GM12865 (cell line): ENCODE measurements around the gene NUDT1.

Source experiments
- DNase-seq: peaks from one replicate; pipeline ENCODE4 v3.0.0; 2010; ENCODE audit warnings: low read depth
- H3K4me3 ChIP-seq: 2 replicates; pipeline ENCODE4 v1.5.1; 2011; ENCODE audit warnings: mild to moderate bottlenecking, low read depth, low read length, control low read depth
- CTCF ChIP-seq: IDR thresholded peaks from 2 replicates; pipeline ENCODE4 v1.5.1; 2011; ENCODE audit warnings: low read length, control low read depth, low read depth, inconsistent platforms; ENCODE audit not compliant: insufficient read depth; ENCODE audit errors: missing control alignments

NUDT1 gene

DNA sequence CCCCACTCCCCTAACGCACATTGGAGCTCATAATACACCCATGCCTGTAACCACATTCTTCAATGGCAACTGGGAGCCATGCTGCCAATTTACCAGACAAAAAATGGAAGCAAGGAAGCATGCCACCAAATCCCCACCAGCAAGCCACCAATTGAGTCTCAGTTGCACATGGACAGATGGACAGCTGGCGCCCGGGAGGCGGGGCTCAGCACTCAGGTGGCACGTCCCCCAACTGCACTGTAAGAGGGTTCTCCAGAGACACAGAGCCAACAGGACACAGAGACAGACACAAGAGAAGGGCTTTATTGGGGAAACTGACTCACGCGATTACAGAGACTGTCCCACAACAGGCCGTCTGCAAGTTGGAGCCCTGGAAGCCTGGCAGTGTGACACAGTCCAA, 11.8 kb upstream of the NUDT1 start:
- no peak for TF ChIP-seq CTCF
- H3K4me3 ChIP-seq = no peak overlapping the region
- DNase-seq = no peak

DNA sequence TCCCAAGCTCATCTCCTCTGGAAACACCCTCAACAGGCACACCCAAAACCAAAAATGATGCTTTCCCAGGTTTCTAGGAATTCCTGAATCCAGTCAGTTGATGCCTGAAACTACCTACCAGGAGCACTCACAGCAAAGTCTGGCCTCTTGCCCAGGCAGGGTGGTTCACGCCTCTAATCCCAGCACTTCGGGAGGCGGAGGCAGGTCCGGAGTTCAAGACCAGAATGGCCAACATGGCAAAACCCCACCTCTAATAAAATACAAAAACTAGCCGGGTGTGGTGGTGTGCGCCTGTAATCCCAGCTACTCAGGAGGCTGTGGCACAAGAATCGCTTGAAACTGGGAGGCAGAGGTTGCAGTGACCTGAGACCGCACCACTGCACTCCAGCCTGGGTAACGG, 11.1 kb upstream of the NUDT1 start:
- no peak overlapping the region for H3K4me3 ChIP-seq
- no peak for TF ChIP-seq CTCF
- no peak for DNase-seq

DNA sequence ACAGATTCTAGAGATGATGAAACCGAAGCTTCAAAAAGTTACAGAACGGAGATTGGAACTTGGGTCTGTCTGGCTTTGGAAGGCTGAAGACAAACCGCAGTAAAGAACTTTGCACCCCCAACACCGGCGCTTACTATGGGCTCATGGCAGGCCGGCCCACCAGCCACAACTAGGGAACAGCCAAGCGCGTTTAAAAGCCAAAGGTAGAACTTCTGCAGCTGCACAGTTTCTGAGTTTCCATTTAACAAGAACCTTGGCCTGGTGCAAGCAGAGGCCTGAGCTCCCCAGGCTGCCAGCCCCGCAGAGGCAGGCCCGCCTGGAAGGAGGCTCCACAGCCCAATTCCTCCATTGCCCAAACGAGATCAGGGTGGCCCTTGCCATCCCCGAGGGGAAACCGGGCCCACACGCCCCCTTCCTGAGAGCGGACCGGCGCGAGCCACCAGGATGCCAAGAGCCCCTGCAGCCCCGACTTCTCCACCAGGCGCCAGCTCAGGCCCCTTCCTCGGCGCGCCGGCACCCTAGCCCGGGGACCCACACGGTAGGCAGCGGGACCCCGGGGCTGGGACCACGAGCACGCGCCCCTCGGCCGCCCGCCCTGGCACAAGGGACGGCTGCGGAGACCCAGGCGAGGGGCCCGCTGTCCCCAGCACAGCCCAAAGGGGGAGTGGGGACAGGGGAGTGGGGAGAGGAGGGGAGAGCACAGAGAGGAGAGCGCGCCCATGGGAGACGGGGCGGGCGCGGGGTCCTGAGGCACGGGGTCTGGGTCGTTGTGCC, 9.8 kb upstream of the NUDT1 start:
- TF ChIP-seq CTCF = no peak
- H3K4me3 ChIP-seq = peak overlapping the region; percentile 90
- DNase-seq = no peak

GRCh38 chr7:2232766-2233520, 9.1 kb upstream of the NUDT1 start, which contains the start of gene MAD1L1:
Gene MAD1L1, minus strand, starts transcription at chr7:2232945. Its CDS starts 2,812 bp downstream, at chr7:2230133.
- peak within 1 kb of the TSS; percentile 90 for H3K4me3 ChIP-seq
- peak; percentile 93 for DNase-seq
- no peak for TF ChIP-seq CTCF

DNA sequence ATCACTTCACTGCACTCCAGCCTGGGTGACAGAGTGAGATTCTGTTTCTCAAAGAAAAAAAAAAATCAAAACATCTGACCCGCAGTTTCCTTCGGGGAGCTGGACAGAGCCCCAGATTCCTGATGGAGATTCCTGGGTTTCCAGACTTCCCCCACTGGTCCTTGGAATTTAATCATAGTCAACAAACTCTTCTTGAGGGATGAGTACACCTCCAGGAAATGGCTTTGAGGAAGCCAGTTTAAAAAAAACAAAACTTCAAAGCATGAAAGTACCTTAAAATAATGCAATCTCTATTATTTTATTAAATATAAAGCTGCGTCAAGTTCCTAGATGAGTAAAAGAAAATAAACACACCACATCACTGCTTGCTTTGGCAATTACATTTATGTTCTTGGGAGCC, 8.1 kb upstream of the NUDT1 start:
- no peak for DNase-seq
- no peak for TF ChIP-seq CTCF
- no peak overlapping the region for H3K4me3 ChIP-seq

- DNase-seq = peak; percentile 97
- no peak for TF ChIP-seq CTCF
- peak overlapping the region; percentile 45 for H3K4me3 ChIP-seq
These were observed 4.9 kb upstream of the NUDT1 start for GRCh38 chr7:2237109-2237602.

DNA sequence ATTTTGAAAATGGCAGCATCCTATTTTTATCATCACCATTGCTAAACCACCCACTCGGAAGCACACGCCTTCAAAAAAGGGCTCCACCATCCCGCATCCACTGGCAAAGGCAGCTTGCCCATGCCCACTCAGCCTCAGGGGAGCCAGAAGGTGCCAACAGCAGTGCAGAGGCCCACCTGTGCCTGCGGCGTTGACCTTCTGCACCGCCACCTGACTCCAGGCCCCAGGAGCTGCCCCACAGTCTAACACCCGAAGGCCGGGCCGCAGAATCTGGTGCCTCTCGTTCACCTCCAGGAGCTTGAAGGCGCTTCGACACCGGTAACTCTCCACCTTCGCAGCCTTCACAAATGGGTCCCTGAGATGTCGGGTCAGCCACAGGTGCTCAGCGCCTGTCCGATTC, 2.8 kb upstream of the NUDT1 start:
- no peak for TF ChIP-seq CTCF
- no peak overlapping the region for H3K4me3 ChIP-seq
- DNase-seq = no peak
